A172 (cell line): Measurements from ENCODE around the gene CAPNS1. TPM values are rescaled to one million over a fixed set of nuclear protein-coding genes. Genes with fewer than 3 reads are reported as not detected.
"Not testable (repeated sequence)": the region's sequence is repeated elsewhere in the genome, so short reads cannot be mapped to it uniquely, and the experiment has no call there.

Source experiments
- DNase-seq: peaks from one replicate; pipeline ENCODE4 v3.0.0-alpha.2; 2015; ENCODE audit warnings: low spot score
- total RNA-seq: library from RNA; depleted of rRNA; stranded (reverse); fragments of >200 nt; shearing (Covaris generic); gene quantifications from 2 replicates; pipeline ENCODE4 v1.2.3, GENCODE V29; 2014

Gene CAPNS1
- total RNA-seq, 1 experiment from 2014 or later, result 483 TPM

GRCh38 chr19:36114721-36115452 is 25.0 kb upstream of the CAPNS1 start, which contains the start of gene POLR2I:
Gene POLR2I (minus strand): TSS chr19:36114875. CDS start chr19:36114856, 19 bp downstream.
- DNase-seq, result peak; percentile 100

- no peak for DNase-seq
Measured at GRCh38 chr19:36115453-36116343, 24.2 kb upstream of the CAPNS1 start, which contains the start of gene TBCB. Gene TBCB (plus strand): TSS chr19:36115468. CDS start chr19:36115561, 93 bp downstream.

GRCh38 chr19:36116344-36116637 is 23.6 kb upstream of the CAPNS1 start:
- no peak for DNase-seq

- no peak for DNase-seq
Measured at GRCh38 chr19:36120092-36120983, 19.5 kb upstream of the CAPNS1 start.

- DNase-seq, result no peak
Measured at GRCh38 chr19:36120984-36121358, 18.9 kb upstream of the CAPNS1 start.

GRCh38 chr19:36121486-36122124 is 18.3 kb upstream of the CAPNS1 start:
- no peak for DNase-seq

- DNase-seq, result no peak
Measured at GRCh38 chr19:36125557-36125956, 14.3 kb upstream of the CAPNS1 start.

- DNase-seq, result no peak
Measured at GRCh38 chr19:36128392-36128736, 11.5 kb upstream of the CAPNS1 start.

- DNase-seq, result not testable (repeated sequence)
Measured at GRCh38 chr19:36131221-36131620, 8.6 kb upstream of the CAPNS1 start.

- DNase-seq, result not testable (repeated sequence)
Measured at GRCh38 chr19:36134867-36135266, 5.0 kb upstream of the CAPNS1 start.

- peak; percentile 97 for DNase-seq
Measured at GRCh38 chr19:36136964-36137686, 2.7 kb upstream of the CAPNS1 start.

GRCh38 chr19:36139120-36139472 is 770 bp upstream of the CAPNS1 start:
- DNase-seq, result no peak

- peak; percentile 53 for DNase-seq
Measured at GRCh38 chr19:36140304-36141038, 605 bp downstream of the CAPNS1 start.

GRCh38 chr19:36141039-36141927 is 1.4 kb downstream of the CAPNS1 start:
- DNase-seq, result peak; percentile 74

- DNase-seq, result no peak
Measured at GRCh38 chr19:36142046-36142445, 2.2 kb downstream of the CAPNS1 start.

- no peak for DNase-seq
Measured at GRCh38 chr19:36142496-36142895, 2.6 kb downstream of the CAPNS1 start.

- DNase-seq, result no peak
Measured at GRCh38 chr19:36144624-36145023, 4.8 kb downstream of the CAPNS1 start.

GRCh38 chr19:36149673-36150406 is 10.0 kb downstream of the CAPNS1 start:
- DNase-seq, result no peak
